NCI-H1436 treated with DMSO at 0.1 percent for 48 hours (cell line): Measurements from ENCODE around the gene RBM10.
A peak's percentile ranks its signal among the peaks of the same experiment; 100 is the strongest.

ENCODE experiments used
- DNase-seq: peaks from one replicate; lab custom pipeline; 2025; lab: John Stamatoyannopoulos, UW

Gene RBM10

DNA sequence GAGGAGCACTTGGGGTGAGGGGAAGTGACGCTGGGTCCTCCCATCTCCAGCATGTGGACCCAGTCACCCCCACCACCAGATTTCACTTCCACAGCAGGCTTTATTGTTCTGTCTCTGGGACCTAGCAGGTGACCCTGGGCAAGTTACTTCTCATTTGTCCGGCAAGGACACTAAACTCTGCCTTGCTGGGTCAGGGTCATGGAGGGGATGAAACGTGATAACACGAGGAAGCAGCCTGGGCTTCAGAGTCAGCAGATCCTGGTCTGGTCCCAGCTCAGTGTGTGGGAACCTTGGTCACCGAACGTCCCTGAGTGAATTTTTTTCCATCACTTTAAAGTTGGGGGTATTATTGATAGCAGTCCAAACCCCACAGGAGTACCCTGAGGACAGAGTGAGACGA lies 52.5 kb downstream of the RBM10 start:
- DNase-seq: no peak

- DNase-seq: no peak
Observed at GRCh38 chrX:47198026-47198686, 53.1 kb downstream of the RBM10 start.

DNA sequence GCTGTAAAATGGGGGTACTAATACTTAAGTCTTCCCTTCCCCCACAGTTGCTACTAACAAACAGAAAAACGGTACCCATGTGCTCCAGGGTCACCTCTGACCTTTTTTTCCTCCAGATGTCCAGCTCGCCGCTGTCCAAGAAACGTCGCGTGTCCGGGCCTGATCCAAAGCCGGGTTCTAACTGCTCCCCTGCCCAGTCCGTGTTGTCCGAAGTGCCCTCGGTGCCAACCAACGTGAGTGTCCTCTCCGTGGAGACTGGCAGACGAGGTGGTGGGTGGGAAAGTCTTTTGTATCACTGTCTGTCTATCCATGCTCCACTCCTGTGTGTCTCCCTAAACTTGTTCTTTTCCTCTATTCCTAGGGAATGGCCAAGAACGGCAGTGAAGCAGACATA lies 53.7 kb downstream of the RBM10 start:
- DNase-seq: no peak

- DNase-seq: no peak
Observed at GRCh38 chrX:47199286-47199685, 54.3 kb downstream of the RBM10 start.

DNA sequence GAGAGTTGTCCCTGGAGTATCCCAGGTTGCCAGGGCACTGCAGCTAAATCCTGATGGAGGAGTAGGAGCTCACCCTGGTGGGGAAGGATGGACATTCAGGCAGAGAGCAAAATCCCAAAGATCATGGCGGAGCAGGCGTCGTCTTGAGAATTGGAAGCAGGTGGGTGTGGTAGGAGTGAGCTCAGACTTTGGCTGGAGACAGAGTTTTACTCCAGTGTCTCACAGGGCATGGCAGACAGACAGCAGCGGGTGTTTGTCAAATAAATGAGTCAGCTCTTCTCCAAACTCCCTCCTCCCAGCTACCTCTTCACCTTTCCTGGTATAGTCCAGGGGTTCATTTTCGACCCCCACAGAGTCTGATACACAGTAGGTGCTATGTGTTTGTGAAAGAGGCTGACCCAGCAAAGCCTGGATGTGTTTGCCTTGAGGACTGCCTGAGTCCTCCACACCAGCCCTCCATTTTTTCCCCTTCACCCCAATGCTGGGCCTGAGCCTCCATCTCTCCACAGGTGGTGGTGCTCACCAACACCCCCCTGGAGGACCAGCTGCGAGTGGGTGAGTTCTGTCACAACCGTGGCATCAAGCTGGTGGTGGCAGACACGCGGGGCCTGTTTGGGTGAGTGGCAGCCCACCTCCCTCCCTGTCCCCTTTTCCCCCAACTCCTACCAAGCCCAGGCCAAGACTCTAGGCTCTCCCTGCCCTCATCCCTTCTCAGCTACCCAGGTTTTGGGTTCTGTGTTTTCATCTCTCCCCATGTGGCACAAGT lies 55.5 kb downstream of the RBM10 start:
- DNase-seq: no peak

DNA sequence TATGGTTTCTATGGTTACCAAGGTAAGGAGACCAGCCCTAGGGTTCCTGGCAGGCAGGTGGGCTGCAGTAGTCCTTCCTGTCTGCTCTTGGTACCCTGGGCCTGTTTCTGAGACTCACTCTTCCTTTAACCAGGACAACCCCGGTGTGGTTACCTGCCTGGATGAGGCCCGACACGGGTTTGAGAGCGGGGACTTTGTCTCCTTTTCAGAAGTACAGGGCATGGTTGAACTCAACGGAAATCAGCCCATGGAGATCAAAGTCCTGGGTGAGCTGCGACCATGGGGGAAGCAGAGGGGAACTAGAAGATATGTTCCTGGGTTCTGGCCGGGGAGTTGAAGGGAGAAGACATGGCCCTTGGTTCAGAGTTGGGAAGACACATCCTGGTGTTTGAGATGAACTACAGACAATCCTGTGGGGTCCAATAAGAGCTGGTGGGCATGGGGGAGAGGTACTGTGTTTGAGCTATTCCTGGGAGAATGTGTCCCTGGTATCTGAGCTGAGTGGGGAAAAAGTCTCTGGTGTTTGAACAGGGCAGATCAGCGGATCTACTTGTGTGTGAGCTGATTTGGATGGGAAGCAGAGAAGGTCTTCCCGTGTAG lies 56.4 kb downstream of the RBM10 start:
- DNase-seq: no peak

GRCh38 chrX:47202316-47202715 lies 57.3 kb downstream of the RBM10 start:
- DNase-seq: no peak

DNA sequence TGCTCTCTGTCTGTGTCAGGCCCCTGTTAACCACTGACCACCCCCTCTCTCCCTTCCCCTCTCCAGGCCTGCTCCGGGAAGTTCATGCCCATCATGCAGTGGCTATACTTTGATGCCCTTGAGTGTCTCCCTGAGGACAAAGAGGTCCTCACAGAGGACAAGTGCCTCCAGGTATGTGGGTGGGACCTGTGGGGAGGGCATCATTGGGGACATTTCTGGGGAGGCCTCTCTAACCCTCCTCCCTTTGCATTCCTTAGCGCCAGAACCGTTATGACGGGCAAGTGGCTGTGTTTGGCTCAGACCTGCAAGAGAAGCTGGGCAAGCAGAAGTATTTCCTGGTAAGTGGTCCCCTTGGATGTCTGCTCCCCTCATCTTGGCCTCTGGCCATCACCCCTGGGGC lies 57.9 kb downstream of the RBM10 start:
- no peak for DNase-seq

DNA sequence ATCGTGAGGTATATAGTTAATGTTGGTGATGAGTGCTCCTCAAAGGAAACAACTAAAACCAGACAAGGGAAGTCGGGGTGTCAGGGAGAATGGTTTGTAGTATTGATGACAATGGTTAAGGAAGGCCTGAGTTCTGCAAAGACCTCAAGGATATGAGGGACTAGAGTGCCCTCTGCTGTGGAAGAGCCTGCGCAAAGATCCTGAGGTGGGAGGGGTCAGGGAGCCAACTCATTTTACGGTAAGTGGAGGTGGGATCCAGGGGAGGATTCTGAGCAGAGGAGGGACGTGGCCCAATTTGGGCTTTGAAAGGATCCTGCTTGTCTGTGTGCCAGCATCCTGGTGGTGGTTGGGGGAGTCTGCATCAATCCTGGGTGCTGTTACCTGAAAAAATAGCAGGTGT lies 59.9 kb downstream of the RBM10 start:
- DNase-seq: no peak

GRCh38 chrX:47206316-47206715 lies 61.3 kb downstream of the RBM10 start:
- no peak for DNase-seq

DNA sequence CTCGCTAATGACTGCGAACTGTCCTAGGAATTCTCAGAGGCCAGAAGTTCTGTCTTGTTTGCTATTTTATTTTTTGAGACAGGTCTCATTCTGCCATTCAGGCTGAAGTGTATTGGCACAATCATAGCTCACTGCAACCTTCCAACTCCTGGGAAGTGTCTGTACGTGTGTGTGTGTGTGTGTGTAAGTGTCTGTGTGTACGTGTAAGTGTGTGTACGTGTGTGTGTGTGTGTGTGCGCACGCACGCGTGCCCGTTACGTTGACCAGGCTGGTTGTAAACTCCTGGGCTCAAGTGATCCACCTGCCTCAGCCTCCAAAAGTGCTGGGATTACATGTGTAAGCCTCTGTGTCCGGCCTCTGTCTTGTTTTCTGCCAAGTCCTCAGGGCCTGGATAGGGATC lies 63.1 kb downstream of the RBM10 start:
- DNase-seq: no peak

DNA sequence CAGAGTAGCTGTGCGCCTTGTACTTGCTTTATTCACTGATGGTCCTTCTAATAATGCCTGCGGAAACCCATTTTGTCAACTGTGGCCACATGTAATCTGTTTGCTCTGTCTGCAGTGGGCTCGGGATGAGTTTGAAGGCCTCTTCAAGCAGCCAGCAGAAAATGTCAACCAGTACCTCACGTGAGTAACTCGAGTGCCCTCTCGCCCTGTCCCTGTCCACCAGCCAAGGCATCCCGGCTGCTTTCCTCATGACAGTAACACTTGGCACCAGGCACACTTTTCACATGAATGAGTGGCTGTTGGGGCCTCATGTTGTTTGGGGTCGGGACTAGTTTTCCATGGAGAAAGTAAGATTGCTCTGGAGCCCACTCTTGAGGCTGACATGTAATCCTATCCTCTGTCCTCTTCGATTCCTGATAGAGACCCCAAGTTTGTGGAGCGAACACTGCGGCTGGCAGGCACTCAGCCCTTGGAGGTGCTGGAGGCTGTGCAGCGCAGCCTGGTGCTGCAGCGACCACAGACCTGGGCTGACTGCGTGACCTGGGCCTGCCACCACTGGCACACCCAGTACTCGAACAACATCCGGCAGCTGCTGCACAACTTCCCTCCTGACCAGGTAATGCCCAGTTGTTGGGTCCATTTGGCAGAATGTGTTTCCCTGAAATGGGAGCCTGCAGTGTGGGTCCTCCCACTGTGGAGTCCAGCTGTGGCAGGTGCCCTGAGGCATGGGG lies 64.7 kb downstream of the RBM10 start:
- no peak for DNase-seq

DNA sequence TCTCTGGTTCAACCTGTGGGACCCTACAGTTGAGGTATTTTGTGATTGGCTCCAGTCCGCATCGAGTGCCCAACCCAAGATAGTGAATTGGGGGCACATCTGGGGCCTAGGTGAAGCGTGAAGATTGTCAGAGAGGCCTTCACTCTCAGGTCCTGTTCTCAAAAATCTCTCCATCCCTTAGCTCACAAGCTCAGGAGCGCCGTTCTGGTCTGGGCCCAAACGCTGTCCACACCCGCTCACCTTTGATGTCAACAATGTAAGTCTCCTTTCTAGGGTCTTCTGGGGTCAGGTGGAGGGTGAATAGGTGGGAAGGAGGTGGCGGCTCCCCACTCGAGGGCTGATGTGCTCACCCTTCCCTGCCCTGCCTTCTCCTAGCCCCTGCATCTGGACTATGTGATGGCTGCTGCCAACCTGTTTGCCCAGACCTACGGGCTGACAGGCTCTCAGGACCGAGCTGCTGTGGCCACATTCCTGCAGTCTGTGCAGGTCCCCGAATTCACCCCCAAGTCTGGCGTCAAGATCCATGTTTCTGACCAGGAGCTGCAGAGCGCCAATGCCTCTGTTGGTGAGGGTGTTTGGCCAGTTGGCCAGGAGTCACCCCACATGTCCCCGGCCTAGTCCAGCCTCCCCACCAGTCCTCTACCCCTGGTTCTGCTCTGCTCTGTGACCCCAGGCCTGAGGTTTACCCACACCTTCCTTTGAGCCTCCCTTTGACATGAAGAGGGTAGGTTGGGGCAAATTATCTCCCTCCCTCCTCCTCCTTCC lies 65.8 kb downstream of the RBM10 start:
- DNase-seq: no peak

DNA sequence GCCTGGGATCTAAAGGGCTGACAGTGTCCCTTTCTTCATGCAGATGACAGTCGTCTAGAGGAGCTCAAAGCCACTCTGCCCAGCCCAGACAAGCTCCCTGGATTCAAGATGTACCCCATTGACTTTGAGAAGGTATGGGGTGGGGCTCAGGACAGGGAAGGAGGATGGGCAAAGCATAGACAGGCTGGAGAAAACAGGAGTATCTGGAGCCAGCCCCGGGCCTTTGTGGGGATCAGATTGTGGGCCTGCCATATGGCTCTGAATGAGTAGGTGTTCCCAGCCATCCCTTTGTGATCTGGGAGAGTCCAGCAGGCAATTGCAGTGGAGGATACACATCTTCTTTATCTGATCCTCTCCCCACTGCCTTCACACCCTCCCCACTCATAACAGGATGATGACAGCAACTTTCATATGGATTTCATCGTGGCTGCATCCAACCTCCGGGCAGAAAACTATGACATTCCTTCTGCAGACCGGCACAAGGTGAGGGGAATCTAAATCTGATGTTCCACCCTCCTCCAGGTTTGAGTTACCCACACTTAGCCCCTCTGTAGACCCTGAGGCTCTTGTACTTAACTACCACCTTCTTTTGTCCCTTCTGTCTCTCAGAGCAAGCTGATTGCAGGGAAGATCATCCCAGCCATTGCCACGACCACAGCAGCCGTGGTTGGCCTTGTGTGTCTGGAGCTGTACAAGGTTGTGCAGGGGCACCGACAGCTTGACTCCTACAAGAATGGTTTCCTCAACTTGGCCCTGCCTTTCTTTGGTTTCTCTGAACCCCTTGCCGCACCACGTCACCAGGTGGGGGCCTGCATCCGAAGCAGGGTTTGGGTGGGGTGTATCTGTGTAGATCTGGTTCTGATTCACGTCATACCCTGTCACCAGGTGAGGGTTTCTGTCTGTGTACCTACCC lies 67.6 kb downstream of the RBM10 start:
- no peak for DNase-seq

GRCh38 chrX:47214435-47215077 lies 69.5 kb downstream of the RBM10 start:
- no peak for DNase-seq

GRCh38 chrX:47215291-47215900 lies 70.4 kb downstream of the RBM10 start:
- DNase-seq: no peak

- no peak for DNase-seq
Observed at GRCh38 chrX:47216393-47216925, 71.4 kb downstream of the RBM10 start.

GRCh38 chrX:47217121-47217851 lies 72.3 kb downstream of the RBM10 start:
- no peak for DNase-seq

DNA sequence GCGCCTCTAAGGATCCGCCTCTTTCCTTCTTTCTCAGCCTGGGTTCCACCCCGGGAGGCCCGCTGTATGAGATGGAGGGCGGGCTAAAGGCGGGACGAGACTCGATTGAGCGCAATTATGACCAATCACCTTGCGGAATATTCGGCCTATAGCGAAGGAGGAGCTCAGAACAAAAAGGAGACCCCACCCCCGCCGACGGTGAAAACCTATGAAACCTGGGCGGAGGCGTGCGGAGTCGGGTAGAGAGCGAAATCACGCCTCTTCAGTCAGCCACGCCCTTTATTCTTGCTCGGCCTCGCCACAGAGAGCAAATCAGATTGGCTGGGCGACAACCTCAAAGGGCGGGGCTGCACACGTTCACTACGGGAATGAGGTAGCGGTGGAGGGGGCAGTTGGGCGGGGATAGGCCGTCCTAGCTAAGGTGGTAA lies 72.8 kb downstream of the RBM10 start:
- peak; percentile 87 for DNase-seq
